Activated CD8-positive, alpha-beta T cell treated with anti-CD3 and anti-CD28 coated beads, Interleukin-2, amount 10 ng/mL, durations not matched to agents 7 days and 5 days (primary cell): ENCODE data around the gene MRPS11. TPM values are rescaled to one million over a fixed set of nuclear protein-coding genes. Genes with fewer than 3 reads are reported as not detected.

ENCODE experiments used
- ATAC-seq: fragments of 150-1000 bp; cut with Tn5 transposase; one replicate; pipeline ENCODE4 v1.10.0; 2021; ENCODE audit warnings: moderate library complexity
- CTCF ChIA-PET: fragments of 350-600 bp; sonication (Branson Sonifier 250); formaldehyde crosslinking; loops from one replicate; lab custom pipeline; 2021; ENCODE audit warnings: antibody characterized with exemption; lab: Charles Lee
- POLR2A ChIA-PET: fragments of 350-600 bp; sonication (Branson Sonifier 250); formaldehyde crosslinking; loops from one replicate; lab custom pipeline; 2021; ENCODE audit warnings: antibody characterized with exemption; lab: Charles Lee
- DNase-seq: peaks from one replicate; pipeline ENCODE4 v3.0.0-alpha.2; 2020
- H3K27ac Mint-ChIP-seq: one replicate; pipeline ENCODE4 v1.8.0; 2021; ENCODE audit warnings: mild to moderate bottlenecking, mixed read lengths
- H3K27me3 Mint-ChIP-seq: one replicate; pipeline ENCODE4 v1.8.0; 2021; ENCODE audit warnings: low read depth, mixed read lengths
- H3K36me3 Mint-ChIP-seq: one replicate; pipeline ENCODE4 v1.8.0; 2021; ENCODE audit warnings: low read depth, mixed read lengths
- H3K4me1 Mint-ChIP-seq: one replicate; pipeline ENCODE4 v1.8.0; 2021; ENCODE audit warnings: low read depth, mixed read lengths
- H3K4me3 Mint-ChIP-seq: one replicate; pipeline ENCODE4 v1.8.0; 2021; ENCODE audit warnings: mild to moderate bottlenecking, mixed read lengths
- H3K9me3 Mint-ChIP-seq: one replicate; pipeline ENCODE4 v1.8.0; 2022; ENCODE audit warnings: mixed read lengths; ENCODE audit not compliant: insufficient read depth
- total RNA-seq, 2 experiments: library from RNA; stranded (reverse); gene quantifications; one replicate each; pipeline ENCODE4 v1.2.3, GENCODE V29; 2021

The MRPS11 gene
- total RNA-seq, 2 experiments from 2014 or later, result 63.8 to 69.8 TPM

GRCh38 chr15:88525418-88525817, 57.9 kb downstream of the MRPS11 start:
- Mint-ChIP-seq H3K4me3 (no peak overlapping the region), H3K4me1 (no peaks in the 10 kb centered on the region), H3K9me3 (no peaks in the 10 kb centered on the region), H3K36me3 (peaks cover 10% of the 10 kb centered on the region), H3K27me3 (no peaks in the 10 kb centered on the region), H3K27ac (no peak overlapping the region)
- DNase-seq, result no peak
- ChIA-PET CTCF (no interaction called here), POLR2A (no interaction called here)
- no peak for ATAC-seq

- ATAC-seq (no peak), DNase-seq (no peak)
- POLR2A ChIA-PET, result no interaction called here
- Mint-ChIP-seq H3K36me3 (peaks cover 19% of the 10 kb centered on the region), H3K27ac (no peak overlapping the region), H3K9me3 (no peaks in the 10 kb centered on the region), H3K4me3 (no peak overlapping the region), H3K4me1 (no peaks in the 10 kb centered on the region), H3K27me3 (no peaks in the 10 kb centered on the region)
- CTCF ChIA-PET, result interaction anchor here (1.4 kb wide), 1 partner anchor 11 kb away, joined by 3 read pairs; no protein-coding TSS in a partner anchor
Measured at GRCh38 chr15:88526247-88526879, 58.9 kb downstream of the MRPS11 start.

GRCh38 chr15:88529021-88529630, 61.6 kb downstream of the MRPS11 start:
- DNase-seq (no peak), ATAC-seq (no peak)
- no peaks in the 10 kb centered on the region for H3K4me1 Mint-ChIP-seq
- no peak overlapping the region for H3K4me3 Mint-ChIP-seq
- H3K9me3 Mint-ChIP-seq, result no peaks in the 10 kb centered on the region
- ChIA-PET POLR2A (no interaction called here), CTCF (no interaction called here)
- no peaks in the 10 kb centered on the region for H3K27me3 Mint-ChIP-seq
- no peak overlapping the region for H3K27ac Mint-ChIP-seq
- H3K36me3 Mint-ChIP-seq, result peaks cover 20% of the 10 kb centered on the region

Other genes with a start within 250 kb of the MRPS11 start
- not detected for gene NTRK3, start 211.0 kb upstream of the MRPS11 start, total RNA-seq
- 10 to 100 TPM; 28.8 to 31.3 TPM for gene MRPL46, start 320 bp upstream of the MRPS11 start, total RNA-seq
- gene DET1, start 79.0 kb downstream of the MRPS11 start, total RNA-seq, result 1 to 10 TPM; 1.7 to 3.0 TPM
- gene AEN, start 153.6 kb downstream of the MRPS11 start, total RNA-seq, result 10 to 100 TPM; 52.6 to 53.2 TPM
- 100 to 1,000 TPM; 141 to 151 TPM for gene ISG20, start 171.3 kb downstream of the MRPS11 start, total RNA-seq